ENCODE data around the gene ARHGAP9. TPM values are rescaled to one million over a fixed set of nuclear protein-coding genes. Genes with fewer than 3 reads are reported as not detected.

ARHGAP9 gene
- total RNA-seq, 4 donors from 2014 or later, result 5.4 to 7.4 (median 5.9) TPM

DNA sequence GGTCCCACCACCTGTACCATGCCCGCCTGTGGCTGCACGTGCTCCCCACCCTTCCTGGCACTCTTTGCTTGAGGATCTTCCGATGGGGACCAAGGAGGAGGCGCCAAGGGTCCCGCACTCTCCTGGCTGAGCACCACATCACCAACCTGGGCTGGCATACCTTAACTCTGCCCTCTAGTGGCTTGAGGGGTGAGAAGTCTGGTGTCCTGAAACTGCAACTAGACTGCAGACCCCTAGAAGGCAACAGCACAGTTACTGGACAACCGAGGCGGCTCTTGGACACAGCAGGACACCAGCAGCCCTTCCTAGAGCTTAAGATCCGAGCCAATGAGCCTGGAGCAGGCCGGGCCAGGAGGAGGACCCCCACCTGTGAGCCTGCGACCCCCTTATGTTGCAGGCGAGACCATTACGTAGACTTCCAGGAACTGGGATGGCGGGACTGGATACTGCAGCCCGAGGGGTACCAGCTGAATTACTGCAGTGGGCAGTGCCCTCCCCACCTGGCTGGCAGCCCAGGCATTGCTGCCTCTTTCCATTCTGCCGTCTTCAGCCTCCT lies 23.4 kb downstream of the ARHGAP9 start:
- 50% methylated on average over 12 of the region's 15 CpGs for WGBS
- H3K27ac ChIP-seq, result no peak overlapping the region
- H3K36me3 ChIP-seq, result no peaks in the 10 kb centered on the region
- no peaks in the 10 kb centered on the region for H3K27me3 ChIP-seq
- TF ChIP-seq POLR2AphosphoS5 (IDR thresholded peaks at IDR 0.05), result no peak
- TF ChIP-seq, protein P1, sequence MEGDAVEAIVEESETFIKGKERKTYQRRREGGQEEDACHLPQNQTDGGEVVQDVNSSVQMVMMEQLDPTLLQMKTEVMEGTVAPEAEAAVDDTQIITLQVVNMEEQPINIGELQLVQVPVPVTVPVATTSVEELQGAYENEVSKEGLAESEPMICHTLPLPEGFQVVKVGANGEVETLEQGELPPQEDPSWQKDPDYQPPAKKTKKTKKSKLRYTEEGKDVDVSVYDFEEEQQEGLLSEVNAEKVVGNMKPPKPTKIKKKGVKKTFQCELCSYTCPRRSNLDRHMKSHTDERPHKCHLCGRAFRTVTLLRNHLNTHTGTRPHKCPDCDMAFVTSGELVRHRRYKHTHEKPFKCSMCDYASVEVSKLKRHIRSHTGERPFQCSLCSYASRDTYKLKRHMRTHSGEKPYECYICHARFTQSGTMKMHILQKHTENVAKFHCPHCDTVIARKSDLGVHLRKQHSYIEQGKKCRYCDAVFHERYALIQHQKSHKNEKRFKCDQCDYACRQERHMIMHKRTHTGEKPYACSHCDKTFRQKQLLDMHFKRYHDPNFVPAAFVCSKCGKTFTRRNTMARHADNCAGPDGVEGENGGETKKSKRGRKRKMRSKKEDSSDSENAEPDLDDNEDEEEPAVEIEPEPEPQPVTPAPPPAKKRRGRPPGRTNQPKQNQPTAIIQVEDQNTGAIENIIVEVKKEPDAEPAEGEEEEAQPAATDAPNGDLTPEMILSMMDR (IDR thresholded peaks at IDR 0.05), result peak in 1 of 2 donors; percentile 38
- DNase-seq (ENCODE audit: low spot score in 2 of 2), result no peak
- H3K4me3 ChIP-seq, result no peak overlapping the region
- H3K4me1 ChIP-seq, result peaks cover 34% of the 10 kb centered on the region
- H3K9me3 ChIP-seq, result no peaks in the 10 kb centered on the region

- TF ChIP-seq, protein P1 (IDR thresholded peaks at IDR 0.05), result no peak
- TF ChIP-seq POLR2AphosphoS5 (IDR thresholded peaks at IDR 0.05) (no peak), EP300 (IDR thresholded peaks at IDR 0.05) (no peak), POLR2A (IDR thresholded peaks at IDR 0.05) (no peak)
- no peak for DNase-seq (ENCODE audit: low spot score in 2 of 2)
- no peaks in the 10 kb centered on the region for H3K36me3 ChIP-seq
- H3K27me3 ChIP-seq, result no peaks in the 10 kb centered on the region
- 47% methylated on average over 8 of the region's 10 CpGs for WGBS
- H3K4me1 ChIP-seq, result peaks cover 27% of the 10 kb centered on the region
- H3K4me3 ChIP-seq, result no peak overlapping the region
- H3K27ac ChIP-seq, result no peak overlapping the region
- no peaks in the 10 kb centered on the region for H3K9me3 ChIP-seq
Observed at GRCh38 chr12:57455374-57456144, 24.1 kb downstream of the ARHGAP9 start.

DNA sequence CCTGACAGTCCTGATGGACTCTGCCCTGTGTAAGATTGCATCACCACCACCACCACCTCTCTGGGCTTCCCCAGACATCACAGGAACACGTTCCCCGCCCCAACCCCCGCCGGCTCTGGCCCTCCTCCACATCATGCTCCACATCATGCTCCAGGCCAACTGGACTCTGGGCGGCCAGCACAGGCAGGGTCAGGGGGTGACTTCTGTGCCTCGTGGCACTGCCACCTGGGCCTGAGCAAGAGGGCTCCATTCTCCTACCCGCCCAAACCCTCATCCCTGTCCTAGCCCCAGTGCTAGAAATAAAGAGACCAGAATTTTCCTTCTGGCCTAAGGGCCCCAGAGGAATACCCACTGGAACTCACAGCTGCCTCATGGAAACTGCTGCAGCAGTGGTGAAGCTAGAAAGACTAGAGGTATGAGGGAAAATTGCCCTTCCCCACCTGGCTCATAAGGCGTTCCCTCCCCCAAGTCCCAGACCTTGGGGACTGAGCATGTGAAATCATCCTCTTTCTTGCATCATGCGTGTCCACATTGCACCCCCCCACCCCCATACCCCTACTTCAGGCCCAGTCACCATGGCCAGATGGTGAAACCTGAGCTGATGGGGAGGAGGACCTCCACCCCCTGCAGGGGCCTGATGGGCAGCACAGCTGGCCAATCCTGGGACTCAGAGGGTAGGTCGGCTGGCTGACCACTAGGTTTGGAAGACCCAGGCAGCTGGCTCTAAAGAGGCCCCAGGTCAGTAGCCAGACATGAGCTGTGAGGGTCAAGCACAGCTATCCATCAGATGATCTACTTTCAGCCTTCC lies 24.9 kb downstream of the ARHGAP9 start, which contains the start of gene INHBE:
TSS of gene INHBE (plus strand) at position 742 of the 808 bp plus-strand sequence. CDS start 230 bp downstream, outside the sequence.
- no peak within 1 kb of the TSS for H3K4me3 ChIP-seq
- H3K36me3 ChIP-seq, result no peaks in the 10 kb centered on the region
- no peak for TF ChIP-seq POLR2AphosphoS5 (IDR thresholded peaks at IDR 0.05)
- TF ChIP-seq, protein P1 (IDR thresholded peaks at IDR 0.05), result no peak
- no peak for TF ChIP-seq POLR2A (IDR thresholded peaks at IDR 0.05)
- no peak for TF ChIP-seq EP300 (IDR thresholded peaks at IDR 0.05)
- DNase-seq (ENCODE audit: low spot score in 2 of 2), result no peak
- no peaks in the 10 kb centered on the region for H3K9me3 ChIP-seq
- 78% methylated on average over 9 of the region's 10 CpGs for WGBS
- no peak within 1 kb of the TSS for H3K27ac ChIP-seq
- H3K4me1 ChIP-seq, result peaks cover 19% of the 10 kb centered on the region
- no peaks in the 10 kb centered on the region for H3K27me3 ChIP-seq

DNA sequence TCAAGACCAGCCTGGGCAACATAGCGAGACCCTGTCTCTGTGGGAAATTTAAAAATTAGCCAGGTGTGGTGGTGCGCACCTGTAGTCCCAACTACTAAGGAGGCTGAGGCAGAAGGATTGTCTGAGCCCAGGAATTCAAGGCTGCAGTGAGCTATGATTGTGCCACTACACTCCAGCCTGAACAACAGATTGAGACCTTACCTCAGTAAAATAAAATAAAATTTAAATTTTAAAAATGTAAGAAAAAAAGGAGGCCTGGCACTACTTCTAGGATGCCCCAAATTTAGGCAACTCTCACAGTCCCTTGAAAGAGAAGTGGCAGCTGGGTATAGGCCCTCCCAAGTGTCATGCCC lies 25.5 kb downstream of the ARHGAP9 start:
- TF ChIP-seq, protein P1 (IDR thresholded peaks at IDR 0.05), result no peak
- no peak for TF ChIP-seq POLR2A (IDR thresholded peaks at IDR 0.05)
- TF ChIP-seq EP300 (IDR thresholded peaks at IDR 0.05), result no peak
- no peak for TF ChIP-seq POLR2AphosphoS5 (IDR thresholded peaks at IDR 0.05)
- DNase-seq (ENCODE audit: low spot score in 2 of 2), result no peak
- Histone ChIP-seq H3K27me3 (no peaks in the 10 kb centered on the region), H3K27ac (no peak overlapping the region), H3K4me1 (peaks cover 14% of the 10 kb centered on the region), H3K4me3 (no peak overlapping the region), H3K9me3 (no peaks in the 10 kb centered on the region), H3K36me3 (no peaks in the 10 kb centered on the region)
- 93% methylated on average over 2 of the region's 2 CpGs for WGBS

Measured in suprapubic skin (tissue), 4 donors.